ENCODE data around the gene SLC16A11. TPM values are rescaled to one million over a fixed set of nuclear protein-coding genes. Genes with fewer than 3 reads are reported as not detected.

SLC16A11 gene
- total RNA-seq, 1 donor from 2014 or later = not detected

- Histone ChIP-seq H3K4me2 (ENCODE audit: low read length) (peak overlapping the region; percentile 72), H3K27ac (ENCODE audit: low read depth, low read length) (no peak overlapping the region), H4K20me1 (ENCODE audit: insufficient read depth, low read length) (peaks cover 33% of the 10 kb centered on the region), H3K4me3 (ENCODE audit: insufficient read depth, low read depth, low read length) (peak overlapping the region; percentile 17), H3K9me3 (ENCODE audit: insufficient read depth, low read depth, low read length) (no peaks in the 10 kb centered on the region), H3K36me3 (ENCODE audit: insufficient read depth, low read length) (no peaks in the 10 kb centered on the region), H3K79me2 (ENCODE audit: insufficient read depth, low read length) (no peaks in the 10 kb centered on the region), H3K27me3 (ENCODE audit: insufficient read depth, low read length) (no peaks in the 10 kb centered on the region), H3K4me1 (ENCODE audit: insufficient read depth, low read length) (peaks cover 6% of the 10 kb centered on the region), H2AFZ (ENCODE audit: low read depth, low read length) (no peak overlapping the region), H3K9ac (ENCODE audit: low read length) (no peak overlapping the region)
- H3K4me1 Mint-ChIP-seq (ENCODE audit: low read depth, unreplicated experiment) = peaks cover 4% of the 10 kb centered on the region
- no peak overlapping the region for H3K4me3 Mint-ChIP-seq (ENCODE audit: unreplicated experiment)
- H3K36me3 Mint-ChIP-seq (ENCODE audit: low read depth, unreplicated experiment) = peaks cover 30% of the 10 kb centered on the region
- H3K27ac Mint-ChIP-seq (ENCODE audit: unreplicated experiment) = no peak overlapping the region
- TF ChIP-seq, protein P1, sequence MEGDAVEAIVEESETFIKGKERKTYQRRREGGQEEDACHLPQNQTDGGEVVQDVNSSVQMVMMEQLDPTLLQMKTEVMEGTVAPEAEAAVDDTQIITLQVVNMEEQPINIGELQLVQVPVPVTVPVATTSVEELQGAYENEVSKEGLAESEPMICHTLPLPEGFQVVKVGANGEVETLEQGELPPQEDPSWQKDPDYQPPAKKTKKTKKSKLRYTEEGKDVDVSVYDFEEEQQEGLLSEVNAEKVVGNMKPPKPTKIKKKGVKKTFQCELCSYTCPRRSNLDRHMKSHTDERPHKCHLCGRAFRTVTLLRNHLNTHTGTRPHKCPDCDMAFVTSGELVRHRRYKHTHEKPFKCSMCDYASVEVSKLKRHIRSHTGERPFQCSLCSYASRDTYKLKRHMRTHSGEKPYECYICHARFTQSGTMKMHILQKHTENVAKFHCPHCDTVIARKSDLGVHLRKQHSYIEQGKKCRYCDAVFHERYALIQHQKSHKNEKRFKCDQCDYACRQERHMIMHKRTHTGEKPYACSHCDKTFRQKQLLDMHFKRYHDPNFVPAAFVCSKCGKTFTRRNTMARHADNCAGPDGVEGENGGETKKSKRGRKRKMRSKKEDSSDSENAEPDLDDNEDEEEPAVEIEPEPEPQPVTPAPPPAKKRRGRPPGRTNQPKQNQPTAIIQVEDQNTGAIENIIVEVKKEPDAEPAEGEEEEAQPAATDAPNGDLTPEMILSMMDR (IDR thresholded peaks at IDR 0.05; ENCODE audit: insufficient read depth, low read depth, low read length) = no peak
- TF ChIP-seq EZH2 (IDR thresholded peaks at IDR 0.05; ENCODE audit: insufficient read depth, low read length) = no peak
- peaks cover 1% of the 10 kb centered on the region for H3K9me3 Mint-ChIP-seq (ENCODE audit: unreplicated experiment)
- peaks cover 5% of the 10 kb centered on the region for H3K27me3 Mint-ChIP-seq (ENCODE audit: low read depth, unreplicated experiment)
- FAIRE-seq = no peak
- no peak for DNase-seq (ENCODE audit: low read depth)
These were observed 47.5 kb downstream of the SLC16A11 start for GRCh38 chr17:6996256-6997011.

GRCh38 chr17:6995500-6996255 lies 48.2 kb downstream of the SLC16A11 start, which contains the start of gene ALOX12:
ALOX12 (plus strand) TSS chr17:6996049; CDS start chr17:6996118, 69 bp downstream.
- H3K79me2 ChIP-seq (ENCODE audit: insufficient read depth, low read length) = no peaks in the 10 kb centered on the region
- peak within 1 kb of the TSS; percentile 72 for H3K4me2 ChIP-seq (ENCODE audit: low read length)
- no peaks in the 10 kb centered on the region for H3K9me3 ChIP-seq (ENCODE audit: insufficient read depth, low read depth, low read length)
- TF ChIP-seq EZH2 (IDR thresholded peaks at IDR 0.05; ENCODE audit: insufficient read depth, low read length) = no peak
- TF ChIP-seq, protein P1 (IDR thresholded peaks at IDR 0.05; ENCODE audit: insufficient read depth, low read depth, low read length) = no peak
- no peaks in the 10 kb centered on the region for H3K36me3 ChIP-seq (ENCODE audit: insufficient read depth, low read length)
- no peak for DNase-seq (ENCODE audit: low read depth)
- H3K27me3 ChIP-seq (ENCODE audit: insufficient read depth, low read length) = no peaks in the 10 kb centered on the region
- no peak within 1 kb of the TSS for H3K9ac ChIP-seq (ENCODE audit: low read length)
- peak within 1 kb of the TSS; percentile 17 for H3K4me3 ChIP-seq (ENCODE audit: insufficient read depth, low read depth, low read length)
- Mint-ChIP-seq H3K36me3 (ENCODE audit: low read depth, unreplicated experiment) (peaks cover 27% of the 10 kb centered on the region), H3K4me3 (ENCODE audit: unreplicated experiment) (peak within 1 kb of the TSS; percentile 72), H3K9me3 (ENCODE audit: unreplicated experiment) (no peaks in the 10 kb centered on the region), H3K27me3 (ENCODE audit: low read depth, unreplicated experiment) (peaks cover 5% of the 10 kb centered on the region), H3K27ac (ENCODE audit: unreplicated experiment) (no peak within 1 kb of the TSS), H3K4me1 (ENCODE audit: low read depth, unreplicated experiment) (peaks cover 4% of the 10 kb centered on the region)
- FAIRE-seq = no peak
- H4K20me1 ChIP-seq (ENCODE audit: insufficient read depth, low read length) = peaks cover 26% of the 10 kb centered on the region
- H2AFZ ChIP-seq (ENCODE audit: low read depth, low read length) = no peak within 1 kb of the TSS
- H3K27ac ChIP-seq (ENCODE audit: low read depth, low read length) = no peak within 1 kb of the TSS
- peaks cover 6% of the 10 kb centered on the region for H3K4me1 ChIP-seq (ENCODE audit: insufficient read depth, low read length)

All from astrocyte (in vitro differentiated cells and primary cell).